Astrocyte (in vitro differentiated cells and primary cell): ENCODE data around the gene MRPL16. TPM values are rescaled to one million over a fixed set of nuclear protein-coding genes. Genes with fewer than 3 reads are reported as not detected.

ENCODE experiments used
- DNase-seq: peaks from one replicate; pipeline ENCODE4 v3.0.0-alpha.2; 2010; ENCODE audit warnings: low read depth
- FAIRE-seq: peaks from 2 replicates; lab custom pipeline; 2011; peaks lifted over from hg19 to GRCh38; lab: Jason Lieb, UNC
- H2AFZ ChIP-seq: 2 replicates; pipeline ENCODE4 v1.6.0; 2012; ENCODE audit warnings: low read depth, low read length, inconsistent platforms
- H3K27ac ChIP-seq: 2 replicates; pipeline ENCODE4 v1.5.1; 2011; ENCODE audit warnings: low read depth, low read length, inconsistent platforms
- H3K27me3 ChIP-seq: 2 replicates; pipeline ENCODE4 v1.6.0; 2011; ENCODE audit warnings: low read length, inconsistent platforms; ENCODE audit not compliant: insufficient read depth
- H3K36me3 ChIP-seq: 2 replicates; pipeline ENCODE4 v1.5.1; 2011; ENCODE audit warnings: low read length, inconsistent platforms; ENCODE audit not compliant: insufficient read depth
- H3K4me1 ChIP-seq: 2 replicates; pipeline ENCODE4 v1.5.1; 2011; ENCODE audit warnings: low read length, inconsistent platforms; ENCODE audit not compliant: insufficient read depth
- H3K4me2 ChIP-seq: 2 replicates; pipeline ENCODE4 v1.6.0; 2012; ENCODE audit warnings: low read length, inconsistent platforms
- H3K4me3 ChIP-seq: 2 replicates; pipeline ENCODE4 v1.5.1; 2011; ENCODE audit warnings: low read depth, mild to moderate bottlenecking, low read length, inconsistent platforms; ENCODE audit not compliant: insufficient read depth
- H3K79me2 ChIP-seq: 2 replicates; pipeline ENCODE4 v1.6.0; 2012; ENCODE audit warnings: mild to moderate bottlenecking, low read length, inconsistent platforms; ENCODE audit not compliant: insufficient read depth
- H3K9ac ChIP-seq: 2 replicates; pipeline ENCODE4 v1.6.0; 2012; ENCODE audit warnings: mild to moderate bottlenecking, low read length, inconsistent platforms
- H3K9me3 ChIP-seq: 2 replicates; pipeline ENCODE4 v1.5.1; 2012; ENCODE audit warnings: low read depth, mild to moderate bottlenecking, low read length, inconsistent platforms; ENCODE audit not compliant: insufficient read depth
- H4K20me1 ChIP-seq: 2 replicates; pipeline ENCODE4 v1.6.0; 2012; ENCODE audit warnings: low read length, inconsistent platforms; ENCODE audit not compliant: insufficient read depth
- H3K27ac Mint-ChIP-seq: one replicate; pipeline ENCODE4 v1.8.0; 2021; ENCODE audit warnings: mild to moderate bottlenecking, mixed read lengths; ENCODE audit not compliant: unreplicated experiment
- H3K27me3 Mint-ChIP-seq: one replicate; pipeline ENCODE4 v1.8.0; 2021; ENCODE audit warnings: low read depth, mixed read lengths; ENCODE audit not compliant: unreplicated experiment
- H3K36me3 Mint-ChIP-seq: one replicate; pipeline ENCODE4 v1.8.0; 2021; ENCODE audit warnings: low read depth, mixed read lengths; ENCODE audit not compliant: unreplicated experiment
- H3K4me1 Mint-ChIP-seq: one replicate; pipeline ENCODE4 v1.8.0; 2021; ENCODE audit warnings: low read depth, mixed read lengths; ENCODE audit not compliant: unreplicated experiment
- H3K4me3 Mint-ChIP-seq: one replicate; pipeline ENCODE4 v1.8.0; 2021; ENCODE audit warnings: mild to moderate bottlenecking, moderate library complexity, mixed read lengths; ENCODE audit not compliant: unreplicated experiment
- H3K9me3 Mint-ChIP-seq: one replicate; pipeline ENCODE4 v1.8.0; 2021; ENCODE audit warnings: mild to moderate bottlenecking, mixed read lengths; ENCODE audit not compliant: unreplicated experiment
- EZH2 ChIP-seq: IDR thresholded peaks from 2 replicates; pipeline ENCODE4 v1.6.1; 2012; ENCODE audit warnings: mild to moderate bottlenecking, low read length, inconsistent platforms; ENCODE audit not compliant: insufficient read depth
- total RNA-seq: library from RNA; stranded (reverse); gene quantifications from 2 replicates; pipeline ENCODE4 v1.2.1, GENCODE V29; 2021
- TF ChIP-seq, protein P1 (sequence below): IDR thresholded peaks from 2 replicates; pipeline ENCODE4 v1.5.1; 2011; ENCODE audit warnings: low read depth, mild to moderate bottlenecking, inconsistent platforms, low read length, moderate library complexity; ENCODE audit not compliant: insufficient read depth

MRPL16 gene
- total RNA-seq, 1 donor from 2014 or later, result 29.7 TPM

- Histone ChIP-seq H3K36me3 (peaks cover 22% of the 10 kb centered on the region), H3K27me3 (no peaks in the 10 kb centered on the region), H3K4me3 (no peak overlapping the region), H3K27ac (no peak overlapping the region), H3K9ac (no peak overlapping the region), H3K9me3 (no peaks in the 10 kb centered on the region), H3K79me2 (no peaks in the 10 kb centered on the region), H3K4me1 (no peaks in the 10 kb centered on the region), H2AFZ (no peak overlapping the region), H4K20me1 (peaks cover 4% of the 10 kb centered on the region), H3K4me2 (no peak overlapping the region)
- no peak overlapping the region for H3K4me3 Mint-ChIP-seq
- H3K27me3 Mint-ChIP-seq, result no peaks in the 10 kb centered on the region
- no peak overlapping the region for H3K27ac Mint-ChIP-seq
- H3K4me1 Mint-ChIP-seq, result peaks cover 9% of the 10 kb centered on the region
- H3K9me3 Mint-ChIP-seq, result no peaks in the 10 kb centered on the region
- TF ChIP-seq, protein P1, sequence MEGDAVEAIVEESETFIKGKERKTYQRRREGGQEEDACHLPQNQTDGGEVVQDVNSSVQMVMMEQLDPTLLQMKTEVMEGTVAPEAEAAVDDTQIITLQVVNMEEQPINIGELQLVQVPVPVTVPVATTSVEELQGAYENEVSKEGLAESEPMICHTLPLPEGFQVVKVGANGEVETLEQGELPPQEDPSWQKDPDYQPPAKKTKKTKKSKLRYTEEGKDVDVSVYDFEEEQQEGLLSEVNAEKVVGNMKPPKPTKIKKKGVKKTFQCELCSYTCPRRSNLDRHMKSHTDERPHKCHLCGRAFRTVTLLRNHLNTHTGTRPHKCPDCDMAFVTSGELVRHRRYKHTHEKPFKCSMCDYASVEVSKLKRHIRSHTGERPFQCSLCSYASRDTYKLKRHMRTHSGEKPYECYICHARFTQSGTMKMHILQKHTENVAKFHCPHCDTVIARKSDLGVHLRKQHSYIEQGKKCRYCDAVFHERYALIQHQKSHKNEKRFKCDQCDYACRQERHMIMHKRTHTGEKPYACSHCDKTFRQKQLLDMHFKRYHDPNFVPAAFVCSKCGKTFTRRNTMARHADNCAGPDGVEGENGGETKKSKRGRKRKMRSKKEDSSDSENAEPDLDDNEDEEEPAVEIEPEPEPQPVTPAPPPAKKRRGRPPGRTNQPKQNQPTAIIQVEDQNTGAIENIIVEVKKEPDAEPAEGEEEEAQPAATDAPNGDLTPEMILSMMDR, result no peak
- TF ChIP-seq EZH2, result no peak
- DNase-seq (no peak), FAIRE-seq (no peak)
- H3K36me3 Mint-ChIP-seq, result peaks cover 17% of the 10 kb centered on the region
Observed at GRCh38 chr11:59804061-59804460, 6.5 kb downstream of the MRPL16 start.

GRCh38 chr11:59802639-59803176 lies 7.9 kb downstream of the MRPL16 start:
- peaks cover 4% of the 10 kb centered on the region for H4K20me1 ChIP-seq
- H3K27ac ChIP-seq, result no peak overlapping the region
- no peak overlapping the region for H3K4me2 ChIP-seq
- FAIRE-seq (no peak), DNase-seq (peak; percentile 32)
- Mint-ChIP-seq H3K36me3 (peaks cover 17% of the 10 kb centered on the region), H3K4me3 (no peak overlapping the region), H3K27me3 (no peaks in the 10 kb centered on the region), H3K9me3 (no peaks in the 10 kb centered on the region), H3K27ac (no peak overlapping the region), H3K4me1 (peaks cover 9% of the 10 kb centered on the region)
- H3K79me2 ChIP-seq, result no peaks in the 10 kb centered on the region
- no peaks in the 10 kb centered on the region for H3K27me3 ChIP-seq
- no peaks in the 10 kb centered on the region for H3K9me3 ChIP-seq
- no peak overlapping the region for H3K9ac ChIP-seq
- TF ChIP-seq, protein P1, result peak; percentile 68
- no peak for TF ChIP-seq EZH2
- H3K36me3 ChIP-seq, result peaks cover 18% of the 10 kb centered on the region
- no peaks in the 10 kb centered on the region for H3K4me1 ChIP-seq
- no peak overlapping the region for H2AFZ ChIP-seq
- H3K4me3 ChIP-seq, result no peak overlapping the region

GRCh38 chr11:59801981-59802638 lies 8.5 kb downstream of the MRPL16 start:
- no peaks in the 10 kb centered on the region for H3K27me3 Mint-ChIP-seq
- no peak overlapping the region for H3K27ac ChIP-seq
- peaks cover 16% of the 10 kb centered on the region for H3K36me3 ChIP-seq
- H3K4me2 ChIP-seq, result no peak overlapping the region
- peak overlapping the region; percentile 29 for H3K27ac Mint-ChIP-seq
- TF ChIP-seq EZH2, result no peak
- TF ChIP-seq, protein P1, result no peak
- peaks cover 9% of the 10 kb centered on the region for H3K4me1 Mint-ChIP-seq
- H3K36me3 Mint-ChIP-seq, result peaks cover 19% of the 10 kb centered on the region
- H3K9me3 ChIP-seq, result no peaks in the 10 kb centered on the region
- H4K20me1 ChIP-seq, result peaks cover 4% of the 10 kb centered on the region
- no peaks in the 10 kb centered on the region for H3K79me2 ChIP-seq
- FAIRE-seq, result no peak
- no peak overlapping the region for H2AFZ ChIP-seq
- no peaks in the 10 kb centered on the region for H3K4me1 ChIP-seq
- no peak overlapping the region for H3K9ac ChIP-seq
- no peaks in the 10 kb centered on the region for H3K9me3 Mint-ChIP-seq
- DNase-seq, result peak; percentile 22
- no peak overlapping the region for H3K4me3 ChIP-seq
- no peaks in the 10 kb centered on the region for H3K27me3 ChIP-seq
- no peak overlapping the region for H3K4me3 Mint-ChIP-seq
